ENCODE data around the gene BCAS4.
"Not testable (repeated sequence)": the region's sequence is repeated elsewhere in the genome, so short reads cannot be mapped to it uniquely, and the experiment has no call there.

The BCAS4 gene, protein sequence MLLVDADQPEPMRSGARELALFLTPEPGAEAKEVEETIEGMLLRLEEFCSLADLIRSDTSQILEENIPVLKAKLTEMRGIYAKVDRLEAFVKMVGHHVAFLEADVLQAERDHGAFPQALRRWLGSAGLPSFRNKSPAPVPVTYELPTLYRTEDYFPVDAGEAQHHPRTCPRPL

DNA sequence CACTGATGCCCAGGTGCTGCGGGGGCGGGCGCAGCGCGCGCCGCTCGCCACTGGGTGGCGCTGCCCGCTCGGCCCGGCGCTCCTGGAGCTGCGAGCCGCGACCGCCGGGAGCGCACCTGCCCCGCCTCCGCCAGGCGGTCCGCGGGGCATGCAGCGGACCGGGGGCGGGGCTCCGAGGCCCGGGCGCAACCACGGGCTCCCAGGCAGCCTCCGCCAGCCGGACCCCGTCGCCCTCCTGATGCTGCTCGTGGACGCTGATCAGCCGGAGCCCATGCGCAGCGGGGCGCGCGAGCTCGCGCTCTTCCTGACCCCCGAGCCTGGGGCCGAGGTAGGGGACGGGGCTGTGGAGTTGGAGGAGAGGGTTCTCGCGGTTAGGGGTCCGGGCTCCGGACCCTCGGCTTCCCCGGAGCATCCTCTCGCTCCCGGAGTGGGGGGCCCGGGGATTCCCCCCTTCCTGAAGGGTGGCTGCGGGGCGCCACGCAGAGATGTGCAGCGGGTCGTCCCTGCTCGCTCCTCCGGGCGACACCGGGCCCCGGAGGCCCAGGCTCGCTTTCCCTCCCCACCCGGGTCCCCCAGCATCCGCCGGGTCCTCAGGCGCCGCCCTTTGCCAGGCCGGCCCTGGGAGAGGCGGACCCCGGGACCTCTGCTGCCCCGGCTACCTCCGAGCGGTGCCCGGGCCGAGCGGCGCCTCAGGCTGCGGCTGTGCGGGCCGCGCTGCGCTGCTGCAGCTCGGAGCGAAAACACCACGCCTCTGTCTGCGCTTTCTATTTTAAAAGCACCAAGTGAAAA, at the start of gene BCAS4:
Gene BCAS4, plus strand, starts transcription at position 216 of the 789 bp plus-strand sequence. Its CDS starts 23 bp downstream, at position 239.
- DNase-seq (ENCODE audit: low read depth) = peak; percentile 91

DNA sequence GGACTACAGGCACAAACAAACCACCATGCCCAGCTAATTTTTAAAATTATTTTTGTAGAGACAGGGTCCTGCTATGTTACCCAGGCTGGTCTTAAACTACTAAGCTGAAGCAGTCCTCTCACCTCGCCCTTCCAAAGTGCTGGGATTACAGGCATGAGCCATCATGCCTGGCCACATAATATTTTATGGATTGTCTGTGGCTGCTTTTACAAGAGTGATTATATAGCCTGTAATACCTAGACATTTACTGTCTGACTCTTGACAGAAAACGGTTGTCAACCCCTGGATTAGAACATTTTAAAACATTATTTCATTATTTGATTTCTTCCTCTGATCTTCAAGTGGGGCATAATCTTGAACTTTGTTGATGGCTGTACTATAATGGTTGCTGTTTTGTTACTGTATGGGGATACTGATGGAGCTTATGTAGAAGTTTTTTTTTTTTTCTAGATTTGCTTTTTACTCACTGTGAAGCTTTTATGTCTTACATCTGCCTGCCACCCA, 49.2 kb upstream of the BCAS4 start:
- no peak for DNase-seq (ENCODE audit: low read depth)

DNA sequence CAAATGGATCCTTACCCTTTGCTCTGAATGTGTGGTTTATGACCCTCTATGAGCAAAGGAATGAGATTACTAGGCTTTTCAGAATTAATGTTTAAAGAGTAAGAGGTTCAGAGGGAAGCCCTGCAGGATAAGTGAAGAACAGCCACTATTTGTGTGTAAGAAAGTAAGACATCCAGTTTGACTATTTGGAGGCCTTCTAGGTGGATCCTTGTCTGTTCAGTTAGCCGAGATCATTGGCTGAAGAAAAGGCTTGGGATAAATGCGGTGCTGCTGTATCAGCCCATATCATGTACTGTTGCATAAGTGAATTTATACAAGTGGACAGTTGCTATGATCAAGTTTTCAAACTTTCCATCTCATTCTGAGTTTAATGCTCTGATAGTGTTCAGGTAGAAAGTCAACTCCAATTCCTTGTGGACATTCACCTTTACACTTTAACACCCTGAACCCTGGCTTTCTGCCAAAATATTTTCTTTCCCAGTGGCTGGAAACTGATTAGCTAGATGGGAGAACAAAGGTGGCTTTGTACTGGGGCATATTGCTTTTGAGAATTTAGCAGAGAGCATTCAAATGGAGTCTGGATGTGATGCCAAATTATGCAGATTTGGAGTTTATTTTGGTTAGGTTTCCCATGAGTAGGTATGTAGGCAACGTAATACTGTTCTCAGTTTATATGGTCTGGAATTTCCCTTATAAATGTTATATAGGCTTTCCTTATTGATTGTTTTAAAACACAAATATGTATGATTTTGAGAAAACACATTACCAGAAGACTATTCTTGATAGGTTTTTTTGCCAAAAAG, 48.5 kb upstream of the BCAS4 start:
- DNase-seq (ENCODE audit: low read depth) = no peak

DNA sequence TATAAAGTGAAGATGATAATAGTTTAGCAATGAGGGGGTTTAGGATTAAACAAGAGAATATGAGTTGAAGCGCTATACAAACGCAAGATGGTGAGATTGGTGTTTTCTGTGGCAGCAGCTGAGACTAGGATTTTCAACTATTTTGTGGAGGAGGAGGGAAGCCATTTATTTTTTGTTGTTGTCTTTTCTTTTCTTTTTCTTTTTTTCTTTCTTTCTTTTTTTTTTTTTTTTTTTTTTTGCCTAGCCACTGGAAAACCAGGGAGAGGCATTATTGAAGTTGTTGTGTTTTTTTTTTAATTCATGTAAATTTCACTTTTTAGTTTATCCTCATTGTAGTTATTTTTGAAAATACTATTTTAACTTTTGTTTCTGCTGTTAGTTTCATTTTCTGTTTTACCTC, 47.6 kb upstream of the BCAS4 start:
- DNase-seq (ENCODE audit: low read depth) = no peak

DNA sequence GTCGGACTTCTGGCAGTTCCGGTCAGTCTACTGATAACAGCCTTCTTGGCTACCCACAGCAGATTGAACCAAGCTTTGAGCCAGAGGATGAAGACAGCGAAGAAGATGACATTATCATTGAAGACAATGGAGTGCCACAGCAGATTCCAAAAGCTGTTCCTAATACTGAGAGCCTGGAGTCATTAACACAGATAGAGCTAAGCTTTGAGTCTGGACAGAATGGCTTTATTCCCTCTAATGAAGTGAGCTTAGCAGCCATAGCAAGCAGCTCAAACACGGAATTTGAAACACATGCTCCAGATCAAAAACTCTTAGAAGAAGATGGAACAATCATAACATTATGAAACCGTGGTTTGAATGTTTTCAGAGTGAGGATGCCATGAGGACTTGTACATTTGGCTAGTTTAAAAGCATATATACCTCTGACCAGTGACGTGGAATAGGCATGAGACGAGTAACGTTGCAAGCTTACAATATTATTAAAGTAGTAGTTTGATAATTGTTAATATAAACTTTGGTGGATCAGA, 44.7 kb upstream of the BCAS4 start:
- no peak for DNase-seq (ENCODE audit: low read depth)

DNA sequence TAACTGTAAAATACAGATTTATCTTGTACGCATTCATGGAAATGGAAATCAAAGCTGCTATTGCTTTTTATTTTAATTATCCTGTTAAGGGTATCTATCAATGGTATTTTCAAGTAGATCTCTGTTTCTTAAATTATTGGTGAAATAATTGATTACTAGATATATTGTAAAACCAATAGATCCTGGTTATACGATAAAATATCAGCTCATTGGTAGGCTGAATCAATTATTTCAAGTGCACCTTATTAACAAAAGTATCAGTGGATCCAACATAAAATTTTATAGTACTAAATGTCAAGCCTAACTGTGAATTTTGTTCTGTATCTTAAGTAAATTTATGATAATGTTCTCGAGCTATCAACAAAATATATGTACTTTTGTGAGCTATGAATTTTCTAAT, 41.7 kb upstream of the BCAS4 start:
- DNase-seq (ENCODE audit: low read depth) = no peak

DNA sequence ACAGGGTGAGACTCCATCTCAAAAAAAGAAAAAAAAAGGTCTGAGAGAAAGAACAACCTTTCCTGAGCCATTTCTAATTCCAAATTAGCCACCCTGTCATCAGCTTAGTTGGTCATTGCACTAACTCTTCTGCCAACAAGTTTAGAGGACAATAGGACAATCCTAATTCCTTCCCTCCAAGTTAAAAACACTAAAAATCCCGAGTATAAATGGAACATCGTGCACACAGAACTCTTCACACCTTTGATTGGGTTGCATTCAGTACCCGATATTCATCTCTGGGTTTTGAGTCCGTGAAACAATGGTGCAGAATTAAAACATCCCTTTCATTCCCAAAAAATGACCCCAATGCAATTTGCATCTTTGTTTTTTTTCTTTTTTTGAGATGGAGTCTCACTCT, 40.4 kb upstream of the BCAS4 start:
- DNase-seq (ENCODE audit: low read depth) = no peak

DNA sequence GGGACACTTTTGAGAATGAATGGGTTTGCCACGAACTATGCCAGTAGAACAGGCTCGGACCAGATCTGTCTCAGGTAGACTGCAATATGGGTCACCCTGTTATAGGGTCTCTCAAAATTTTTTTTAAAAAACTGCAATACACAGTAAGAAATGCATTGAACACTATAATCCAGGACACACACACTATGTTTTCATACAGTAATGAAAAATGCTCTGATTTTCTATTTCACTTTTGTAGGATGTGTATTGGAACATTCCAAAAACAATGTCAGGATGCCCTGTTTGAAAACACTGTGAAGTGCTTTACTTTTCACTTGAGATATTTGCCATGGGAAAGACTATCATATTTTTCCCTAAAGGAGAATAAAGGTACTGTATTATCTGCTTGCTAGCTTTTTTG, 38.4 kb upstream of the BCAS4 start:
- DNase-seq (ENCODE audit: low read depth) = no peak

DNA sequence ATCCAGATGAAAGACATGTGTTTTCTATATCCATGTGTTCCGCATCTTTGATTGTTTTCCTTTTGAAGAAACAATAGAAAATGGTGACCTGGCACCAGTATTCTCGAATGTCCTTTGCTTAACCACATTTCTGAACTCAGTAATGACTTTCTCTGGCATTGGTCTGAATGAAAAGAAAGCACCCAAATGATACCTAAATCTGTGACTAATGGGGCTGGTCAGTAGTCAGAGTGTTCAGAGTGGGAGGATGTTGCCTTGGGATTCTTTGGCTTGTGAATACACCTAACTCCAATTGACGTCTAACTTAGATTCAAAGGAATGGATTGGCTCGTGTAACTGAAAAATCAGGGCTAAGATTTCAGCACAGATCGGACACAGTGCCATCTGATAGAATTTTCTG, 36.4 kb upstream of the BCAS4 start:
- DNase-seq (ENCODE audit: low read depth) = no peak

DNA sequence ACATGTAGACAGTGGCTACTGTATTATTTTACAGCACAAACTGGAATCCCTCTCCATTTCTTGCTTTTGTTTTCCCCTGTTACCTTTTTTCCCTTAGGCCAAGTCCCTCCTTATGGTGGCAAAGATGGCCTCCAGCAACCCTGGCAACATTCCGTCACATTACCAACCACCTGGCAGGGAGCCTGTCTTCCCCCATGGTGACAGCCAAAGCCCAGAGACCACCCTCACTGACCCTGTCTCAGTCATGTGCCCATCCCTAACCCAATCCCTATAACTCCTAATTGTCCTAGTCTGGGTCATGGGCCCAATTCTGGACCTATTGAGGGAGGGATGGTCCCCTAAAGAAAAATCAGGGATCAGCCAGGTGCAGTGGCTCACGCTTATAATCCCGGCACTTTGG, 35.9 kb upstream of the BCAS4 start:
- DNase-seq (ENCODE audit: low read depth) = no peak

DNA sequence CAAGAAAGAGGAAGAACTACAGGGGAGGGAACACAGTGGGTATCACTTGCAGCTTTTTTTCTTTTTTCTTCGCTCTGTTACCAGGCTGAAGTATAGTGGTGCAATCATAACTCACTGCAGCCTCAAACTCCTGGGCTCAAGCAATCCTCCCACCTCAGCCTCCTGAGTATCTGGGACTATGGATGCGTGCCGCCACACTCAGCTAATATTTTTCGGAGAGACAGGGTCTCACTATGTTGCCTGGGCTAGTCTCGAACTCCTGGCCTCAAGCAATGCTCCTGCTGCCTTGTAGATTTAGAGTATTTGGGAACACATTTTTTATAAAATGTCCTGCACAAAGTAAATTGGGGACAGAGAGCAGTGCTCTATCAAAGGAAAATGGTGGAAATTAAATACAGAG, 35.2 kb upstream of the BCAS4 start:
- DNase-seq (ENCODE audit: low read depth) = no peak

DNA sequence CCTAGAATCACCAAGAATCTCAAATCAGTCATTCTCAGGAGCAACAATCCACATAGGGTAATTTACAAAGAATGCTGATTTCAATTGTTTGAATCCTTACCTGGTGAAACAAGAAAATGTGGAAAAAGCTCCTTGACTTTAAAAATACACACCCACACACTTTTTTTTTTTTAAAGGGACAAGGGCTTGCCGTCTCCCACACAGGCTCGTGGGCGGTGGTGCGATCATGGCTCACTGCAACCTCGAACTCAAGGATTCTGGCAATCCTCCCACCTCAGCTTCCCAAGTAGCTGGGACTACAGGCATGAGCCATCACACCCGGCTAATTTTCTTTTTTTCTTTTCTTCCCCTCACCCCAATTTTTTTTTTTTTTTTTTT, 32.8 kb upstream of the BCAS4 start:
- no peak for DNase-seq (ENCODE audit: low read depth)

DNA sequence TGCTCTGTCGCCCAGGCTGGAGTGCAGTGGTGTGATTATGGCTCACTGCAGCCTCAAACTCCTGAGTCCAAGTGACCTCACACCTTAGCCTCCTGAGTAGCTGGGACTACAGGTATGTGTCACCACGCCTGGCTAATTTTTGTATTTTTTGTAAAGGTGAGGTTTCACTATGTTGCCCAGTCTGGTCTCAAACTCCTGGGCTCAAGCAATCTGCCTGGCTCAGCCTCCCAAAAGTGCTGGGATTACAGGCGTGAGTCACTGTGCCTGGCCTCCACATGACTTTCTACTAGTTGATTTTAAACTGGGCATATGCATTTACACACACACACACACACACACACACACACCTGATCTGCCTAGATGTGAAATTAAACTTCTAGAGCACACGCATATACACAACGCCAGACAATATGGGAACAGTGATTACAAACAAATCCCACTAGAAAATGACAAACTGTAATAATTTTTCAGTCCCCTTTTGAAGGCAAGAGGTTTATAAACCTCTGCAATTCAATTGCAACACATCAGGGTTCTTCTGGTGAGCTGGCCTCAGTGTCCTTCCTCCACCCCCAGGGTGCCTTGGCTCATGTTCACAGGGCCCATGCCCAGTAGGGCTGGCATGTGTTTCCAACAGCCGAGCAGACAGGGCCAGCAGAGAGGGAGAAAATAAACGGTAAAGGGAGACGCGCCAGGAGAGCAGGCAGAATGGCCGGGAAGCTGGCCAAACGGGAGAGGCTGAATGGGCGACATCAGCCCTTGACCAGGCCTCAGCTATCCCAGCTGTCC, 32.2 kb upstream of the BCAS4 start:
- DNase-seq (ENCODE audit: low read depth) = no peak

DNA sequence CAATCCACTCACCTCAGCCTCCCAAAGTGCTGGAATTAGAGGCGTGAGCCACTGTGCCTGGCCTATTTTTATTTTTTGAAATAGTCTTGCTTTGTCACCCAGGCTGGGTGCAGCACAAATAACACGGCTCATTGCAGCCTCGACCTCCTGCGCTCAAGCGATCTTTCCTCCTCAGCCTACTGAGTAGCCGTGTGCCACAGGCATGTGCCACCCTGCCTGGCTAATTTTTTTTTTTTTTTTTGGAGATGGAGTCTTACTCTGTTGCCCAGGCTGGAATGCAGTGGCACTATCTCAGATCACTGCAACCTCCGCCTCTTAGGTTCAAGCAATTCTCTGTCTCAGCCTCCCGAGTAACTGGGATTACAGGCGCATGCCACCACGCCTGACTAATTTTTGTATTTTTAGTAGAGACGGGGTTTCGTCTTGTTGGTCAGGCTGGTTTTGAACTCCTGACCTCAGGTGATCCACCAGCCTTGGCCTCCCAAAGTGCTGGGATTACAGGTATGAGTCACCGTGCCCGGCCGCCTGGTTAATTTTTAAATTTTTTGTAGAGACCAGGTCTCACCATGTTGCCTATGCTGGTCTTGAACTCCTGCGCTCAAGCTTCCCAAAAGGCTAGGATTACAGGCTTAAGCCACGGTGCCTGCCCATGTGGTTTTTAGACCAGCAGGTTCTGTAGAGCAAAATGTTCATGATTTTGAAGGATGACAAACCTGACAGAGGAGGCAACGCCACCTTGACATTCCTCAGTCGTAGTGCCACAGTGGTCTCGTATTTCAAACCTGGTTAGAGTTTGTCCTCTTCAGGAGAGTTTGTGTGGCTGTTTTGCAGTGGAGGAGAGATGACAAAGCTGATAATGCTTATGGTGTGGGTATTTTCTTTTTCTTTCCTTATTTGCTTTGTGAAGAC, 31.1 kb upstream of the BCAS4 start:
- DNase-seq (ENCODE audit: low read depth) = not testable (repeated sequence)

DNA sequence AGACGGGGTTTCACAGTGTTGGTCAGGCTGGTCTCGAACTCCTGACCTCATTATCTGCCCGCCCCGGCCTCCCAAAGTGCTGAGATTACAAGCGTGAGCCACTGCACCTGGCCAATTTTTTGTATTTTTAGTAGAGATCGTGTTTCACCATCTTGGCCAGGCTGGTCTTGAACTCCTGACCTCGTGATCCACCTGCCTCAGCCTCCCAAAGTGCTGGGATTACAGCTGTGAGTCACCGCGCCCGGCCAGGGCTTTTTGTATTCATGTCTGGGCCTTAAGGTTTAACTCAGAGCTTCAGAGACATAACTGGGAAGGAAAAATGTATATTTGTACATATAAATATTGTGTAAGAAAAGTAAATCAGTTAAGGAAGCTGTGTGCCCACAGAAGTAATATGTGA, 29.6 kb upstream of the BCAS4 start:
- DNase-seq (ENCODE audit: low read depth) = not testable (repeated sequence)

DNA sequence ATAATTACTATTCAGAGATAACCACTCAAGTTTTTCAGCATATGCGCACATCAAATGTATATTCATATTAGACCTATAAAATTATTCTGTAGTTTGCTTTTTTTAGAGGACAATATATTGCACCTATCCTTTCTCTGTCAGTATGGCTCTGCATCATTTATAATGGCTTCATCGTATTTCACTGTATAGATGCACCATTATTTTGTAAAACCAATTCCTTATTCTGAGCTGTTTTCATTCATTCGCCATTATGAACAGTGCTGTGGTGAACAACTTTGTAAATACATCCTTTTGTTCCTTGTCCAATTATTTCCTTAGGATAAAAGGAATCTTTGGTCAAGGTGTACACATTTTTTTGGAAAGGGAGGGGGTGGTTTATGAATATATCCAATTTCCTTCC, 29.2 kb upstream of the BCAS4 start:
- no peak for DNase-seq (ENCODE audit: low read depth)

DNA sequence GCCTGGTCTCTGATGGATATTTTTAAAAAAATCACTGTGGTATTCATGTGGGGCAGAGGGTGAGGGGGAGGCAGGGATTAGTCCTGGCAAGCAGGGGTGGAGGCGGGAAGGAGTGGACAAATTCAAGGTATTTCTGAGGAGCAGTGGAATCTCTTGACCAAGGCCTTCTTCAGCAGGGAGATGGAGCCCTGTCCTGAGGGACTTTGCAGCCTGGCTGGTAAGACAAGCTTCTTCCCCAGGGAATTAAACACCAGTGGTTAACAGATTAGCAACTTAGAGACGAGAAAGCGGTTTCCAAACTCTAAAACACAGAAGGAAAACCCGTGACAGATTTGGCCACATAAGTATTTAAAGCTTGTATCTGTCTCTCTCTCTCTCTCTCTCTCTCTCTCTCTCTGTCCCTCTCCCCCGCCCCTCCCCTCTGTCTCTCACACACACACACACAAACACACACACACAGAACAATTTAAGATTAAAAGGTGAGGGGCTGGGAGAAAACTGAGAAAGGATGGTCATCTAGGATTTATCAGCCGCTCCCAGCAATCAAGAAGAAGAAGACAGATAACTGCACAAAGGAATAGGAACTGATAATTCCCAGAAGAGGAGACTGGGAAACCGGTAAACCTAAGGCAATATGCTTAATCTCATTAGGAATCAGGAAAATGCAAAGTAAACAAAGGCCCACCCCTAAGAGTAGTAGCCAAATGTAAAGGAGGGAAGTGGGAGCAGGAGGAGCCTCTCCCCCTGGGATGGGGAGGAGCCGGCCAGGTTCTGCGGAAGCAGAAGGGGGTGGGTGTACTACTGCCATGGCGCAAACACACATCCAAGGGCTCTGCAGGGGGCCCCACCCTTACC, 27.7 kb upstream of the BCAS4 start:
- DNase-seq (ENCODE audit: low read depth) = not testable (repeated sequence)

DNA sequence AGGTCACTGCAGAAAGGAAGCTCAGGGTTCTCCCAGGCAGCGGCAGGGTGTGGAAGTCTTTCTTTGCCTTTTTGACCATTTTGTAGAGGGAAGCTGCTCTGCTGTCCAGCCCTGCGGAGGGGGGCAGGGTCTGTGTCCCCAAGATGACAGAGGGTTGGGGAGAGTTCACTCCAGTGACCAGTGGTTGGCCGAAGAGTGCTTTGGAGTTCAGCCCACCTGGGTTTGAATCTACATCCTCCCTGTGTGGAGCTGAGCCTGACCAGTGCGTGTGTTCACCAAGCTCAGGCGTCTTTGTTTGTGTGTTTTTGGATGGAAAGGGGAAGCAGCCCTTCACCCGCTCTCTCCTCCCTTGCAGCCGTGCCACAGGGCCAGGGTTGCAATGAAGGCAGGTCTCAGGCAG, 25.9 kb upstream of the BCAS4 start:
- not testable (repeated sequence) for DNase-seq (ENCODE audit: low read depth)

DNA sequence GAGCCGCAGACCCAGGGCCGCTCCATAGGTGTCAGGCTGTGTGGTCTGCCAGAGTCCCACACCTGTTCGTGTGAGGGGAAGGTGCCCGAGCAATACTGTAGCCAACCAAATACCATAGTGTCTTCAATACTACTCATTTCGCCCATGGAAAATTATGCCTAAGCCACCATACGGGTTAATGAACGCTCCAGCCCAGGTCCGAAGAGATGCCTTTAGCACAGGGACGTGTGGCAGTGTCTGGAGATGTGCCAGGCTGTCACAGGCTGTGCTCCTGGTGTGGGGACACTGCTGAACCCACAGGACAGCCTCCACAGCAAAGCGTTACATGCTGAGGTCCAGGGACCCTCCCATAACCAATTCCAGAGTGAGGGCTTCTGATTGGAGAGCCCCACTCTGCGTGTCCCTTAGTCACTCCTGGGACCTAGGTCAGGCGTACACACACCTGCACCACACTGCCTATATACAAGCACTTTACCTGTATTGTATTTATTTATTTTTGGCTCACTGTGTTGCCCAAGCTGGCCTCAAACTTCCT, 25.2 kb upstream of the BCAS4 start:
- DNase-seq (ENCODE audit: low read depth) = not testable (repeated sequence)

Measured in activated T-cell treated with anti-CD3 and anti-CD28 coated beads for 48 hours (primary cell).